ELR (cell line): ENCODE results near the gene ECPAS.
A peak's percentile ranks its signal among the peaks of the same experiment; 100 is the strongest.

Experiments used
- DNase-seq: peaks from one replicate; pipeline ENCODE4 v3.0.0-alpha.2; 2015; ENCODE audit warnings: low read depth

The ECPAS gene

GRCh38 chr9:111334318-111334863, 149.8 kb downstream of the ECPAS start:
- DNase-seq, result peak; percentile 20

- DNase-seq, result no peak
Measured at GRCh38 chr9:111330124-111330523, 154.1 kb downstream of the ECPAS start, which contains the start of gene OR2K2. Gene OR2K2 (minus strand): TSS chr9:111330224. CDS start chr9:111328433, 1,791 bp downstream.

GRCh38 chr9:111320631-111321030, 163.6 kb downstream of the ECPAS start:
- DNase-seq, result no peak

- no peak for DNase-seq
Measured at GRCh38 chr9:111316796-111317195, 167.4 kb downstream of the ECPAS start.
